Measurements from ENCODE around the gene SLC4A4. TPM values are rescaled to one million over a fixed set of nuclear protein-coding genes. Genes with fewer than 3 reads are reported as not detected.

Gene SLC4A4
- not detected in 2 replicates for polyA plus RNA-seq (2012; rRNA removed)
- under 0.01 TPM in 1 of 2 replicates, not detected in the other for polyA plus RNA-seq (2012; cell fraction: cytosol; rRNA removed)
- polyA plus RNA-seq (2012; cell fraction: nucleus; rRNA removed), result not detected in 2 replicates

DNA sequence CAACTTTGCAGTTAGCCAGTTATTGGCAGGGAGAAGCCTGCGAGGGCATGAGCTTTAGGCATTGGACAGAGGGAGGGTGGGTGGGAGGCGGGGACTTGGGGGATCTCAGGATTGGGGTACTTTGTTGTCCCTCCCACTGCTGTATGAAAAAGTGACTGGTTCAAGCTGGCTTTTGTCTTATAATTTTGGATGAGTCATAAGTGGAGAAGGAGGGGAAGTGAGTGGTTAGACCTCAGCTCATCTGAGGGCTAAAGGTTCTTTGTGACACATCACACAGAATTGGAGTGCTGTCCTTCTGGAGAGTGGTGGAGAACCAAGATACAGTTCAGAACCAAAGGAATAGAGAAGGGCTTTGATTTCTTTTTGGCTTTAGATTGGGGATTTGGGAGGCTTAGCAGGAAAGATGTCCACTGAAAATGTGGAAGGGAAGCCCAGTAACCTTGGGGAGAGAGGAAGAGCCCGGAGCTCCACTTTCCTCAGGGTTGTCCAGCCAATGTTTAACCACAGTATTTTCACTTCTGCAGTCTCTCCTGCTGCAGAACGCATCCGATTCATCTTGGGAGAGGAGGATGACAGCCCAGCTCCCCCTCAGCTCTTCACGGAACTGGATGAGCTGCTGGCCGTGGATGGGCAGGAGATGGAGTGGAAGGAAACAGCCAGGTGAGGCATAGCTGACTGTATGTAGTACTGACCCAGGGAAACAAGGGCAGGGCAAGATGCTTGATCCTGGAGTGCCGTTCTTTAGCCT lies at the start of gene SLC4A4:
Gene SLC4A4 (plus strand): TSS at position 175 of the 748 bp plus-strand sequence.
- H3K27ac ChIP-seq (ENCODE audit: low read depth in 2 of 2, low read length in 1 of 2), result no peak within 1 kb of the TSS
- no peak within 1 kb of the TSS for H3K4me3 ChIP-seq (ENCODE audit: low read depth in 2 of 2, low read length in 1 of 2)
- 27% methylated on average over 8 of the region's 8 CpGs for WGBS (ENCODE audit: low lambda C conversion rate)
- H3K4me1 ChIP-seq (ENCODE audit: control insufficient read depth in 1 of 2, insufficient read depth in 2 of 2, low read depth in 1 of 2, low read length in 1 of 2), result no peaks in the 10 kb centered on the region
- POLR2A ChIA-PET, result no interaction called here
- no peak within 1 kb of the TSS for H3K9ac ChIP-seq
- DNase-seq, result no peak
- no peaks in the 10 kb centered on the region for H3K9me2 ChIP-seq
- no peaks in the 10 kb centered on the region for H3F3A ChIP-seq (replicated peaks; ENCODE audit: insufficient read depth)
- H2AFZ ChIP-seq (ENCODE audit: low read depth), result no peak within 1 kb of the TSS
- H3K4me2 ChIP-seq, result no peak within 1 kb of the TSS
- no peak for TF ChIP-seq EP300 (IDR thresholded peaks at IDR 0.05; ENCODE audit: borderline replicate concordance in 1 of 2, low read depth in 1 of 2, low read length in 1 of 2)
- TF ChIP-seq, protein P1, sequence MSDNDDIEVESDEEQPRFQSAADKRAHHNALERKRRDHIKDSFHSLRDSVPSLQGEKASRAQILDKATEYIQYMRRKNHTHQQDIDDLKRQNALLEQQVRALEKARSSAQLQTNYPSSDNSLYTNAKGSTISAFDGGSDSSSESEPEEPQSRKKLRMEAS (IDR thresholded peaks at IDR 0.05; ENCODE audit: low read depth), result no peak
- CTCF ChIA-PET, result no interaction called here
- H3K9me3 ChIP-seq, result no peaks in the 10 kb centered on the region
- no peaks in the 10 kb centered on the region for H3K36me3 ChIP-seq (replicated peaks in 1 of 2; ENCODE audit: control insufficient read depth in 1 of 2, insufficient read depth in 2 of 2, low read length in 1 of 2)
- no peaks in the 10 kb centered on the region for H3K27me3 ChIP-seq (ENCODE audit: insufficient read depth)
- H3K79me2 ChIP-seq (ENCODE audit: insufficient read depth), result no peaks in the 10 kb centered on the region
- no peaks in the 10 kb centered on the region for H4K20me1 ChIP-seq (ENCODE audit: insufficient read depth)

DNA sequence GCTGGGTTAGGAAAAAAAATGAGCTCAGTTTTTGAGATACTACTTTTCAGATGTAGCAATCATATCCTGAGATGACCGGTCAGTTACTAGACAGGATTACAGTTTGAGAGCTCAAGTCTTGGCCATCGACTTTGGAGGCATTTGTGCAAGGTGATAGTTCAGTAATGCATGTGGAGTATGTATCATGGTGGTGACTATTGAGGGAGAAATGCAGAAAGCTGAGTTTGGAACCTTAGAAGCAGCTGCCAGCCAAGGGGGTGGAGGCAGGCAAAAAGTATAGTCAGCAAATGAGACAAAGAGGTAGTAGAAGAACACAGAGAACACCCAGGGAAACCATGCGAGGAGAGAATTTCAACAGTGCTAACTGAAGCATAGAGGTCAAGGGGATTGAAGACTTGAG lies 48.7 kb upstream of the SLC4A4 start:
- TF ChIP-seq FOXJ3 (CRISPR knock-in tag; IDR thresholded peaks at IDR 0.05) (no peak), RXRA (IDR thresholded peaks at IDR 0.05; ENCODE audit: borderline replicate concordance, low read depth) (no peak)
- ChIA-PET CTCF (no interaction called here), POLR2A (no interaction called here)
- Histone ChIP-seq H3F3A (replicated peaks; ENCODE audit: insufficient read depth) (no peaks in the 10 kb centered on the region), H3K27ac (ENCODE audit: low read depth in 2 of 2, low read length in 1 of 2) (no peak overlapping the region), H3K79me2 (ENCODE audit: insufficient read depth) (no peaks in the 10 kb centered on the region), H3K4me2 (no peak overlapping the region), H3K27me3 (ENCODE audit: insufficient read depth) (no peaks in the 10 kb centered on the region), H3K4me3 (ENCODE audit: low read depth in 2 of 2, low read length in 1 of 2) (no peak overlapping the region), H3K9me2 (0 out of 2 replicates have a peak, but pooled peaks cover 3% of the 10 kb centered on the region), H3K9me3 (no peaks in the 10 kb centered on the region), H3K36me3 (replicated peaks in 1 of 2; ENCODE audit: control insufficient read depth in 1 of 2, insufficient read depth in 2 of 2, low read length in 1 of 2) (no peaks in the 10 kb centered on the region), H2AFZ (ENCODE audit: low read depth) (no peak overlapping the region), H3K4me1 (ENCODE audit: control insufficient read depth in 1 of 2, insufficient read depth in 2 of 2, low read depth in 1 of 2, low read length in 1 of 2) (no peaks in the 10 kb centered on the region), H3K9ac (no peak overlapping the region), H4K20me1 (ENCODE audit: insufficient read depth) (no peaks in the 10 kb centered on the region)
- 10% methylated on average over 3 of the region's 3 CpGs for WGBS (ENCODE audit: low lambda C conversion rate)
- DNase-seq, result no peak

DNA sequence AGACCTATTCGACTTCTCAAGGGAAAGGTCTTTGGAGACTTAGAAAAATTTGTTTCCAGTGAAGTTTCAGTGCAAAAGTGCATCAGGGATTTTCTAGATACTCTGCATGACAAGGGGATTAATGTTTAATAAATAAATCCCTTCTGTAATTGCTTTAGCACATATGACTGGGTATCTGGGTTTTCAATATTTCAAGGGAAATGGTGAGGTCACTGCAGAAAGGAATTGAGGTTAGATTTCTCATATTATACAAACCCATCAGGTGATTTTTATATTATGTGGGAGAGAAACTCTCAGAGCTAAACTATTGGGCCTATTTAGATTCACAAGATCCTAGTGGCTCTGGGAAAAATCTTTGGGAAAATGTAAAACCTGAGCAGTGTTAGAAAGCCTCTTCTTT lies 48.3 kb upstream of the SLC4A4 start:
- Histone ChIP-seq H3K4me2 (no peak overlapping the region), H3K36me3 (replicated peaks in 1 of 2; ENCODE audit: control insufficient read depth in 1 of 2, insufficient read depth in 2 of 2, low read length in 1 of 2) (no peaks in the 10 kb centered on the region), H3K79me2 (ENCODE audit: insufficient read depth) (no peaks in the 10 kb centered on the region), H3K9me3 (no peaks in the 10 kb centered on the region), H3K27me3 (ENCODE audit: insufficient read depth) (no peaks in the 10 kb centered on the region), H3K27ac (ENCODE audit: low read depth in 2 of 2, low read length in 1 of 2) (no peak overlapping the region), H3K4me3 (ENCODE audit: low read depth in 2 of 2, low read length in 1 of 2) (no peak overlapping the region), H3F3A (replicated peaks; ENCODE audit: insufficient read depth) (no peaks in the 10 kb centered on the region), H3K9me2 (0 out of 2 replicates have a peak, but pooled peaks cover 3% of the 10 kb centered on the region), H3K9ac (no peak overlapping the region), H2AFZ (ENCODE audit: low read depth) (no peak overlapping the region), H3K4me1 (ENCODE audit: control insufficient read depth in 1 of 2, insufficient read depth in 2 of 2, low read depth in 1 of 2, low read length in 1 of 2) (no peaks in the 10 kb centered on the region), H4K20me1 (ENCODE audit: insufficient read depth) (no peaks in the 10 kb centered on the region)
- POLR2A ChIA-PET, result no interaction called here
- CTCF ChIA-PET, result no interaction called here
- no peak for DNase-seq
- 8% methylated on average over 1 of the region's 1 CpG for WGBS (ENCODE audit: low lambda C conversion rate)
- no peak for TF ChIP-seq SIN3A (IDR thresholded peaks at IDR 0.05; ENCODE audit: borderline replicate concordance, low read depth, low read length)
- TF ChIP-seq, protein P2, sequence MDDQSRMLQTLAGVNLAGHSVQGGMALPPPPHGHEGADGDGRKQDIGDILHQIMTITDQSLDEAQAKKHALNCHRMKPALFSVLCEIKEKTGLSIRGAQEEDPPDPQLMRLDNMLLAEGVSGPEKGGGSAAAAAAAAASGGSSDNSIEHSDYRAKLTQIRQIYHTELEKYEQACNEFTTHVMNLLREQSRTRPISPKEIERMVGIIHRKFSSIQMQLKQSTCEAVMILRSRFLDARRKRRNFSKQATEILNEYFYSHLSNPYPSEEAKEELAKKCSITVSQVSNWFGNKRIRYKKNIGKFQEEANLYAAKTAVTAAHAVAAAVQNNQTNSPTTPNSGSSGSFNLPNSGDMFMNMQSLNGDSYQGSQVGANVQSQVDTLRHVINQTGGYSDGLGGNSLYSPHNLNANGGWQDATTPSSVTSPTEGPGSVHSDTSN (IDR thresholded peaks at IDR 0.05), result no peak
- no peak for TF ChIP-seq RCOR1 (IDR thresholded peaks at IDR 0.05; ENCODE audit: low read length)
- TF ChIP-seq, protein P3, sequence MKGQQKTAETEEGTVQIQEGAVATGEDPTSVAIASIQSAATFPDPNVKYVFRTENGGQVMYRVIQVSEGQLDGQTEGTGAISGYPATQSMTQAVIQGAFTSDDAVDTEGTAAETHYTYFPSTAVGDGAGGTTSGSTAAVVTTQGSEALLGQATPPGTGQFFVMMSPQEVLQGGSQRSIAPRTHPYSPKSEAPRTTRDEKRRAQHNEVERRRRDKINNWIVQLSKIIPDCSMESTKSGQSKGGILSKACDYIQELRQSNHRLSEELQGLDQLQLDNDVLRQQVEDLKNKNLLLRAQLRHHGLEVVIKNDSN (IDR thresholded peaks at IDR 0.05; ENCODE audit: borderline replicate concordance, low read depth), result no peak
- TF ChIP-seq REST (IDR thresholded peaks at IDR 0.05; ENCODE audit: low read depth, low read length), result no peak
- TF ChIP-seq ZBTB33 (IDR thresholded peaks at IDR 0.05; ENCODE audit: borderline replicate concordance, low read depth), result no peak
- no peak for TF ChIP-seq POLR2AphosphoS5 (IDR thresholded peaks at IDR 0.05; ENCODE audit: low read depth, low read length)
- TF ChIP-seq NFIC (IDR thresholded peaks at IDR 0.05; ENCODE audit: borderline replicate concordance), result no peak
- TF ChIP-seq RAD21 (IDR thresholded peaks at IDR 0.05; ENCODE audit: low read length), result no peak
